ENCODE measurements around the gene TAPT1.

Gene TAPT1

GRCh38 chr4:16243285-16243684 lies 17.0 kb upstream of the TAPT1 start:
- DNase-seq, result no peak

GRCh38 chr4:16240300-16240699 lies 14.0 kb upstream of the TAPT1 start:
- no peak for DNase-seq

- no peak for DNase-seq
These were observed 12.8 kb upstream of the TAPT1 start for GRCh38 chr4:16239086-16239485.

GRCh38 chr4:16238327-16238726 lies 12.1 kb upstream of the TAPT1 start:
- no peak for DNase-seq

- DNase-seq, result no peak
These were observed 11.4 kb upstream of the TAPT1 start for GRCh38 chr4:16237715-16238114.

- DNase-seq, result no peak
These were observed 10.2 kb upstream of the TAPT1 start for GRCh38 chr4:16236402-16237023.

- no peak for DNase-seq
These were observed 8.9 kb upstream of the TAPT1 start for GRCh38 chr4:16235209-16235608.

GRCh38 chr4:16233569-16234177 lies 7.4 kb upstream of the TAPT1 start:
- no peak for DNase-seq

GRCh38 chr4:16231570-16232245 lies 5.4 kb upstream of the TAPT1 start:
- DNase-seq, result no peak

GRCh38 chr4:16230308-16230707 lies 4.0 kb upstream of the TAPT1 start:
- DNase-seq, result no peak

- no peak for DNase-seq
These were observed 3.3 kb upstream of the TAPT1 start for GRCh38 chr4:16229604-16230003.

GRCh38 chr4:16227462-16227868 lies 1.2 kb upstream of the TAPT1 start:
- DNase-seq, result no peak

GRCh38 chr4:16226816-16227461 lies 668 bp upstream of the TAPT1 start:
- DNase-seq, result no peak

- no peak for DNase-seq
These were observed 956 bp downstream of the TAPT1 start for GRCh38 chr4:16225167-16225862.

GRCh38 chr4:16224264-16225166 lies 1.8 kb downstream of the TAPT1 start:
- no peak for DNase-seq

- DNase-seq, result no peak
These were observed 3.2 kb downstream of the TAPT1 start for GRCh38 chr4:16222957-16223527.

- no peak for DNase-seq
These were observed 7.3 kb downstream of the TAPT1 start for GRCh38 chr4:16218950-16219349.

- DNase-seq, result no peak
These were observed 8.8 kb downstream of the TAPT1 start for GRCh38 chr4:16217300-16218051.

- no peak for DNase-seq
These were observed 13.2 kb downstream of the TAPT1 start for GRCh38 chr4:16213121-16213520.

- DNase-seq, result no peak
These were observed 14.0 kb downstream of the TAPT1 start for GRCh38 chr4:16212138-16212782.

- DNase-seq, result no peak
These were observed 18.9 kb downstream of the TAPT1 start for GRCh38 chr4:16207409-16207808.
